ENCODE measurements around the gene ACSL6.

ACSL6 gene

DNA sequence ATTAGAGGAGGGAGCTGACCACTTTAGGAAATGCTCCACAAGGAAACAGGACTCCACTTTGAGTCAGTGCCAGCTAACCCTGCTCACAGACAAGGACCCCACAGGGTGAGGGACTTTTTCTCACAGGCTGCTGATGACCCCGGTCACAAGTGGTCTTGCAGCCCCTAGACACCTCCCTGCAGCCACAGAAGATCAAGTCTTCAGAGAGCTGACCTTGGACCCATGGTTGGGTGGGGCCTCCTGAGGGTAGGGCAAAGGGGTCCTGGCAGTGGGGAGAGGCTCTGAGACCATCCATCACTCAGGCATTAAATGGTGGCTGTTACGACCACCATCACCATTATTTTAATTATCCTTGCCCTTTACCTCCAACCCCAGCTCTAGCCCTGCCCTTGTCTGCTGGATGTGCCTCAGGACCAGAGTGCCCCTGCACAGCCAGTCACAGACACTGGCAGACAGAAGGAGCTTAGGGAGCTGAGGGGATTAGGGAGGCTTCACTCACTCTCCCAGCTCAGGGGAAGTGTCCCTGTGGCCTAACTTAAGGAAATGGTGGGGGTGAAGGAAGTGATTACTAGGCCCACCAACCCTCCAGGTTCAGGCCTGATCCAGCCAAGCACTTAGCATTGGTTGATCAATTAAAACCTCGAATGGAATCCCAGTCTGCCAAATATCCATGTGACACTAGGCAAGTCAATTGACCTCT is 1.6 kb downstream of the ACSL6 start:
- peaks cover 28% of the 10 kb centered on the region for H3K27me3 ChIP-seq (ENCODE audit: control insufficient read depth, low read length)

DNA sequence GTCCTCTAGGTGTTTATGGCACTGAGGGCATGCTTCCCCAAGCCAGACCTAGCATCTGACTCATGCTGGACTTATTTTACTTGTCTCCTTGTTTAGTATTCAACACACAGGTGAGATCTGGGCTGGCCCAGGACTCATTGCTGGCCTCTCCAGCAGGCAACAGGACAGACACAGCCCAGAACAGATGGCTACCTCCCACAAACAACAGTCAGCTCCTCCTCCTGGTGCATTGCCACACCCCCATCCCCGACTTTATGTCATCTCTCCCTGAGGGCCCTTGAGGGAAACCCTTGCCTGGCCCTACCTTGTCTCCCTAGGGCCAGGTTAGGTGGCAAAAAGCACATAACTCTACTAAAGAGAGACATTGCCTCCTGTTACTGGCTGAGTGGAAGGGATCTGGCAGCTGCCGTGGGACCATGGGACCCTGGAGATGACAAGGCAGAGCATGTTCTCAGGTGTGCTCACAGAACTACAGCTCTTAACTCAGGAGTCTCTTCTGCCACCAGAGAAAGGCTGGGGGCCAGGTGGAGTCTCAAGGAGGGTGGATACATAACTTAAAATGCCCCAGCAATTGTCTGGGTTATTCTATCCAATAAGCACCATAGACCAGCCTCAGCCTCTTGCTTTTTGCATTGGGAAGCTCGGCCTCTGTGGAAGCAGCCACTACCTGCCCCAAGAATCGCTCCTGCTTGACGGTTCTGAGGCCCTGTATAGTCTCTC is 2.3 kb downstream of the ACSL6 start:
- no peaks in the 10 kb centered on the region for H3F3A ChIP-seq (ENCODE audit: control insufficient read depth, insufficient read depth)

More for the DNA sequence above, 1.6 kb downstream of the ACSL6 start:
- TF ChIP-seq, protein P1, sequence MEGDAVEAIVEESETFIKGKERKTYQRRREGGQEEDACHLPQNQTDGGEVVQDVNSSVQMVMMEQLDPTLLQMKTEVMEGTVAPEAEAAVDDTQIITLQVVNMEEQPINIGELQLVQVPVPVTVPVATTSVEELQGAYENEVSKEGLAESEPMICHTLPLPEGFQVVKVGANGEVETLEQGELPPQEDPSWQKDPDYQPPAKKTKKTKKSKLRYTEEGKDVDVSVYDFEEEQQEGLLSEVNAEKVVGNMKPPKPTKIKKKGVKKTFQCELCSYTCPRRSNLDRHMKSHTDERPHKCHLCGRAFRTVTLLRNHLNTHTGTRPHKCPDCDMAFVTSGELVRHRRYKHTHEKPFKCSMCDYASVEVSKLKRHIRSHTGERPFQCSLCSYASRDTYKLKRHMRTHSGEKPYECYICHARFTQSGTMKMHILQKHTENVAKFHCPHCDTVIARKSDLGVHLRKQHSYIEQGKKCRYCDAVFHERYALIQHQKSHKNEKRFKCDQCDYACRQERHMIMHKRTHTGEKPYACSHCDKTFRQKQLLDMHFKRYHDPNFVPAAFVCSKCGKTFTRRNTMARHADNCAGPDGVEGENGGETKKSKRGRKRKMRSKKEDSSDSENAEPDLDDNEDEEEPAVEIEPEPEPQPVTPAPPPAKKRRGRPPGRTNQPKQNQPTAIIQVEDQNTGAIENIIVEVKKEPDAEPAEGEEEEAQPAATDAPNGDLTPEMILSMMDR (IDR thresholded peaks at IDR 0.05; ENCODE audit: low read depth, low read length, poor library complexity, severe bottlenecking): no peak
- no peak for TF ChIP-seq EZH2phosphoT487 (IDR thresholded peaks at IDR 0.05; ENCODE audit: borderline replicate concordance, low read length)
- Histone ChIP-seq H3K27ac (ENCODE audit: low read depth, low read length) (no peak overlapping the region), H3K9me2 (replicated peaks; ENCODE audit: control insufficient read depth, low read length) (no peaks in the 10 kb centered on the region), H3K4me2 (ENCODE audit: low read length) (no peak overlapping the region), H3F3A (ENCODE audit: control insufficient read depth, insufficient read depth) (no peaks in the 10 kb centered on the region), H3K36me3 (ENCODE audit: control insufficient read depth, low read length) (no peaks in the 10 kb centered on the region), H3K4me1 (ENCODE audit: control insufficient read depth, low read length) (no peaks in the 10 kb centered on the region), H3K79me2 (ENCODE audit: control insufficient read depth, low read length) (no peaks in the 10 kb centered on the region), H4K20me1 (ENCODE audit: control insufficient read depth, insufficient read depth, low read depth, low read length) (no peaks in the 10 kb centered on the region), H3K4me3 (ENCODE audit: low read length) (no peak overlapping the region), H3K9me3 (ENCODE audit: control insufficient read depth, insufficient read depth, low read length) (no peaks in the 10 kb centered on the region)

DNA sequence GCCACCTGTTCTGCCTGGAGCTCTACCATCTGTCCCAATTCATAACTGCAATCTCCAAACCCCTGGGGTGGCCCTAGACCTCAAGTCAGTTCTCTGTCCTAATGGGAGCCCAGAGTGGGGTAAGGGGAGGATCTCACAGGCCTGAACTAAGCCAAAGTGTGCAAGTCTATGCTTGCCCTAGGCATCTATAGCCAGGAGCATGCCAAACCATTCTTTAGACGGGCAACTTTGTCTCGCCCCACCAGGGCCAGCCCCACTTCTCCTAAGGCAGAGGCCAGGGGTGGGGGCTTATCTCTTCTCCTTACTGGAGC is 3.3 kb downstream of the ACSL6 start:
- no peak overlapping the region for H3K27ac ChIP-seq (ENCODE audit: low read depth, low read length)
- H3K4me2 ChIP-seq (ENCODE audit: low read length): no peak overlapping the region
- no peaks in the 10 kb centered on the region for H3K9me3 ChIP-seq (ENCODE audit: control insufficient read depth, insufficient read depth, low read length)
- no peaks in the 10 kb centered on the region for H3K79me2 ChIP-seq (ENCODE audit: control insufficient read depth, low read length)
- H3K9me2 ChIP-seq (replicated peaks; ENCODE audit: control insufficient read depth, low read length): no peaks in the 10 kb centered on the region
- H3K36me3 ChIP-seq (ENCODE audit: control insufficient read depth, low read length): no peaks in the 10 kb centered on the region
- H3K4me1 ChIP-seq (ENCODE audit: control insufficient read depth, low read length): no peaks in the 10 kb centered on the region
- H3K4me3 ChIP-seq (ENCODE audit: low read length): no peak overlapping the region
- H3F3A ChIP-seq (ENCODE audit: control insufficient read depth, insufficient read depth): no peaks in the 10 kb centered on the region
- H3K27me3 ChIP-seq (ENCODE audit: control insufficient read depth, low read length): peaks cover 17% of the 10 kb centered on the region
- no peaks in the 10 kb centered on the region for H4K20me1 ChIP-seq (ENCODE audit: control insufficient read depth, insufficient read depth, low read depth, low read length)
- TF ChIP-seq, protein P1 (IDR thresholded peaks at IDR 0.05; ENCODE audit: low read depth, low read length, poor library complexity, severe bottlenecking): peak; percentile 7
- TF ChIP-seq EZH2phosphoT487 (IDR thresholded peaks at IDR 0.05; ENCODE audit: borderline replicate concordance, low read length): no peak

More for the DNA sequence above, 2.3 kb downstream of the ACSL6 start:
- H3K79me2 ChIP-seq (ENCODE audit: control insufficient read depth, low read length): no peaks in the 10 kb centered on the region
- no peak overlapping the region for H3K4me2 ChIP-seq (ENCODE audit: low read length)
- H3K4me1 ChIP-seq (ENCODE audit: control insufficient read depth, low read length): no peaks in the 10 kb centered on the region
- no peak overlapping the region for H3K27ac ChIP-seq (ENCODE audit: low read depth, low read length)
- no peaks in the 10 kb centered on the region for H3K36me3 ChIP-seq (ENCODE audit: control insufficient read depth, low read length)
- TF ChIP-seq, protein P1 (IDR thresholded peaks at IDR 0.05; ENCODE audit: low read depth, low read length, poor library complexity, severe bottlenecking): no peak
- TF ChIP-seq EZH2phosphoT487 (IDR thresholded peaks at IDR 0.05; ENCODE audit: borderline replicate concordance, low read length): no peak
- no peak overlapping the region for H3K4me3 ChIP-seq (ENCODE audit: low read length)
- no peaks in the 10 kb centered on the region for H4K20me1 ChIP-seq (ENCODE audit: control insufficient read depth, insufficient read depth, low read depth, low read length)
- H3K9me3 ChIP-seq (ENCODE audit: control insufficient read depth, insufficient read depth, low read length): no peaks in the 10 kb centered on the region
- peaks cover 21% of the 10 kb centered on the region for H3K27me3 ChIP-seq (ENCODE audit: control insufficient read depth, low read length)
- no peaks in the 10 kb centered on the region for H3K9me2 ChIP-seq (replicated peaks; ENCODE audit: control insufficient read depth, low read length)
